Measurements from ENCODE around the gene CEP19.
"Not testable (repeated sequence)": the region's sequence is repeated elsewhere in the genome, so short reads cannot be mapped to it uniquely, and the experiment has no call there.

Gene CEP19

GRCh38 chr3:196711838-196712513, at the start of gene CEP19, which contains the start of gene PIGX:
Gene CEP19, minus strand, starts transcription at chr3:196712250. Its CDS starts 3,593 bp downstream, at chr3:196708657.
Gene PIGX, plus strand, starts transcription at chr3:196712377.
- DNase-seq = peak; percentile 78 to 83

- DNase-seq = no peak
Observed at GRCh38 chr3:196757876-196758739, 46.1 kb upstream of the CEP19 start.

- no peak for DNase-seq
Observed at GRCh38 chr3:196756732-196757131, 44.7 kb upstream of the CEP19 start.

- DNase-seq = no peak
Observed at GRCh38 chr3:196754091-196754981, 42.3 kb upstream of the CEP19 start.

GRCh38 chr3:196753201-196753600, 41.2 kb upstream of the CEP19 start:
- DNase-seq = no peak

GRCh38 chr3:196749125-196749524, 37.1 kb upstream of the CEP19 start:
- peak in 1 of 2 experiments; percentile 32 for DNase-seq

GRCh38 chr3:196743569-196743968, 31.5 kb upstream of the CEP19 start:
- DNase-seq = not testable (repeated sequence)

GRCh38 chr3:196741249-196741889, 29.3 kb upstream of the CEP19 start:
- DNase-seq = no peak

GRCh38 chr3:196740481-196741248, 28.6 kb upstream of the CEP19 start:
- peak; percentile 27 to 38 for DNase-seq

- peak; percentile 97 to 98 for DNase-seq
Observed at GRCh38 chr3:196739671-196740480, 27.8 kb upstream of the CEP19 start, which contains the start of gene PAK2. Gene PAK2, plus strand, starts transcription at chr3:196739857. Its CDS starts 42,790 bp downstream, at chr3:196782647.

- no peak for DNase-seq
Observed at GRCh38 chr3:196737655-196738054, 25.6 kb upstream of the CEP19 start.

- DNase-seq = no peak
Observed at GRCh38 chr3:196736670-196737374, 24.8 kb upstream of the CEP19 start.

GRCh38 chr3:196735751-196736150, 23.7 kb upstream of the CEP19 start:
- no peak for DNase-seq

- no peak for DNase-seq
Observed at GRCh38 chr3:196726788-196727675, 15.0 kb upstream of the CEP19 start.

GRCh38 chr3:196721097-196721496, 9.0 kb upstream of the CEP19 start:
- DNase-seq = no peak

GRCh38 chr3:196717162-196717561, 5.1 kb upstream of the CEP19 start:
- DNase-seq = not testable (repeated sequence)

- peak; percentile 54 to 55 for DNase-seq
Observed at GRCh38 chr3:196712514-196713413, 714 bp upstream of the CEP19 start.

GRCh38 chr3:196708467-196708866, 3.6 kb downstream of the CEP19 start:
- DNase-seq = no peak
